HG03064 (cell line): ENCODE measurements around the gene GRIN2D.

Experiments
- ATAC-seq: cut with Tn5 transposase; IDR thresholded peaks from one replicate; pipeline ENCODE4 v1.9.1; 2021; ENCODE audit warnings: low read depth; ENCODE audit not compliant: unreplicated experiment

The GRIN2D gene

GRCh38 chr19:48428670-48429069 lies 35.2 kb downstream of the GRIN2D start:
- no peak for ATAC-seq

GRCh38 chr19:48433337-48433736 lies 39.9 kb downstream of the GRIN2D start:
- ATAC-seq: no peak

- ATAC-seq: no peak
Measured at GRCh38 chr19:48436586-48436985, 43.1 kb downstream of the GRIN2D start.

GRCh38 chr19:48441360-48442050 lies 48.0 kb downstream of the GRIN2D start:
- no peak for ATAC-seq

- ATAC-seq: no peak
Measured at GRCh38 chr19:48442116-48443035, 48.9 kb downstream of the GRIN2D start.

- ATAC-seq: no peak
Measured at GRCh38 chr19:48443256-48443655, 49.8 kb downstream of the GRIN2D start.
